HAP-1 (cell line): ENCODE results near the gene BCAM.
"Not testable (repeated sequence)": the region's sequence is repeated elsewhere in the genome, so short reads cannot be mapped to it uniquely, and the experiment has no call there.

ENCODE experiments used
- DNase-seq, 2 experiments: peaks; one replicate each; pipeline ENCODE4 v3.0.0-alpha.2; 2016 to 2020; ENCODE audit warnings: low spot score in 2 of 2
- H3K27me3 ChIP-seq: fragments of 250-450 bp; sonication (Bioruptor Pico); 2 replicates; pipeline ENCODE4 v1.5.1; 2020; ENCODE audit warnings: low read depth, mild to moderate bottlenecking, moderate library complexity
- H3K36me3 ChIP-seq: fragments of 250-450 bp; sonication (Bioruptor Pico); replicated peaks from 2 replicates; pipeline ENCODE4 v1.5.1; 2020; ENCODE audit warnings: mild to moderate bottlenecking
- H3K4me1 ChIP-seq: fragments of 250-450 bp; sonication (Bioruptor Pico); 2 replicates; pipeline ENCODE4 v1.5.1; 2020; ENCODE audit warnings: mild to moderate bottlenecking
- H3K4me3 ChIP-seq: fragments of 250-450 bp; sonication (Bioruptor Pico); 2 replicates; pipeline ENCODE4 v1.5.1; 2020; ENCODE audit warnings: mild to moderate bottlenecking, moderate library complexity
- H3K9me3 ChIP-seq: fragments of 250-450 bp; sonication (Bioruptor Pico); 2 replicates; pipeline ENCODE4 v1.5.1; 2020; ENCODE audit warnings: mild to moderate bottlenecking, moderate library complexity
- in situ Hi-C: fragments of 300-500 bp; cut with MboI; formaldehyde crosslinking; loops from 3 replicates; pipeline ENCODE4 v1.14.3; 2020; ENCODE audit warnings: low sequenced_read_pairs, inconsistent platforms, mixed read lengths

The BCAM gene

GRCh38 chr19:44813841-44814470 lies 5.1 kb downstream of the BCAM start:
- in situ Hi-C loops: no loop called here
- Histone ChIP-seq H3K4me3 (no peak overlapping the region), H3K4me1 (peaks cover 9% of the 10 kb centered on the region), H3K9me3 (no peaks in the 10 kb centered on the region), H3K36me3 (peaks cover 10% of the 10 kb centered on the region), H3K27me3 (no peaks in the 10 kb centered on the region)
- DNase-seq: no peak

GRCh38 chr19:44814517-44814916 lies 5.6 kb downstream of the BCAM start:
- peaks cover 10% of the 10 kb centered on the region for H3K36me3 ChIP-seq
- in situ Hi-C loops: no loop called here

GRCh38 chr19:44816301-44816700 lies 7.4 kb downstream of the BCAM start:
- in situ Hi-C loops: no loop called here

More at GRCh38 chr19:44814517-44814916, 5.6 kb downstream of the BCAM start:
- Histone ChIP-seq H3K4me3 (no peak overlapping the region), H3K4me1 (peaks cover 5% of the 10 kb centered on the region), H3K9me3 (no peaks in the 10 kb centered on the region), H3K27me3 (no peaks in the 10 kb centered on the region)
- no peak for DNase-seq

GRCh38 chr19:44817725-44818465 lies 9.0 kb downstream of the BCAM start:
- no peak for DNase-seq
- Histone ChIP-seq H3K27me3 (no peaks in the 10 kb centered on the region), H3K4me1 (no peaks in the 10 kb centered on the region), H3K9me3 (no peaks in the 10 kb centered on the region), H3K4me3 (no peak overlapping the region), H3K36me3 (peaks cover 10% of the 10 kb centered on the region)
- in situ Hi-C loops: no loop called here

More at GRCh38 chr19:44816301-44816700, 7.4 kb downstream of the BCAM start:
- peaks cover 10% of the 10 kb centered on the region for H3K36me3 ChIP-seq
- H3K4me3 ChIP-seq: no peak overlapping the region
- H3K4me1 ChIP-seq: no peaks in the 10 kb centered on the region
- no peaks in the 10 kb centered on the region for H3K9me3 ChIP-seq
- H3K27me3 ChIP-seq: no peaks in the 10 kb centered on the region
- no peak for DNase-seq

- no peaks in the 10 kb centered on the region for H3K9me3 ChIP-seq
- in situ Hi-C loops: no loop called here
- H3K4me1 ChIP-seq: no peaks in the 10 kb centered on the region
- no peak for DNase-seq
- H3K27me3 ChIP-seq: no peaks in the 10 kb centered on the region
- H3K4me3 ChIP-seq: no peak overlapping the region
- peaks cover 3% of the 10 kb centered on the region for H3K36me3 ChIP-seq
Measured at GRCh38 chr19:44818466-44819031, 9.6 kb downstream of the BCAM start.

GRCh38 chr19:44819246-44819832 lies 10.4 kb downstream of the BCAM start:
- Histone ChIP-seq H3K9me3 (no peaks in the 10 kb centered on the region), H3K4me3 (no peak overlapping the region), H3K27me3 (no peaks in the 10 kb centered on the region), H3K4me1 (no peaks in the 10 kb centered on the region), H3K36me3 (no peaks in the 10 kb centered on the region; the same call in 1 of the 2 replicates)
- in situ Hi-C loops: no loop called here
- no peak for DNase-seq

- H3K36me3 ChIP-seq: no peaks in the 10 kb centered on the region
- no peak for DNase-seq
- no peak overlapping the region for H3K4me3 ChIP-seq
- in situ Hi-C loops: no loop called here
- H3K4me1 ChIP-seq: no peaks in the 10 kb centered on the region
- H3K9me3 ChIP-seq: no peaks in the 10 kb centered on the region
- H3K27me3 ChIP-seq: no peaks in the 10 kb centered on the region
Measured at GRCh38 chr19:44820648-44821609, 12.0 kb downstream of the BCAM start.

- Histone ChIP-seq H3K9me3 (no peaks in the 10 kb centered on the region), H3K4me1 (no peaks in the 10 kb centered on the region), H3K36me3 (no peaks in the 10 kb centered on the region), H3K4me3 (no peak overlapping the region), H3K27me3 (peaks cover 5% of the 10 kb centered on the region; the same call in 1 of the 2 replicates)
- no peak for DNase-seq
- in situ Hi-C loops: no loop called here
Measured at GRCh38 chr19:44822177-44822576, 13.3 kb downstream of the BCAM start.

- no peak overlapping the region for H3K4me3 ChIP-seq
- peaks cover 5% of the 10 kb centered on the region; the same call in 1 of the 2 replicates for H3K27me3 ChIP-seq
- in situ Hi-C loops: no loop called here
- H3K9me3 ChIP-seq: no peaks in the 10 kb centered on the region
- H3K36me3 ChIP-seq: no peaks in the 10 kb centered on the region
- H3K4me1 ChIP-seq: no peaks in the 10 kb centered on the region
- DNase-seq: no peak
Measured at GRCh38 chr19:44822670-44823372, 13.9 kb downstream of the BCAM start.

GRCh38 chr19:44823373-44823698 lies 14.4 kb downstream of the BCAM start:
- no peaks in the 10 kb centered on the region for H3K9me3 ChIP-seq
- peaks cover 5% of the 10 kb centered on the region; the same call in 1 of the 2 replicates for H3K27me3 ChIP-seq
- H3K4me3 ChIP-seq: no peak overlapping the region
- DNase-seq: no peak
- no peaks in the 10 kb centered on the region for H3K4me1 ChIP-seq
- no peaks in the 10 kb centered on the region for H3K36me3 ChIP-seq
- in situ Hi-C loops: no loop called here

- Histone ChIP-seq H3K4me3 (no peak overlapping the region), H3K4me1 (no peaks in the 10 kb centered on the region), H3K27me3 (peaks cover 5% of the 10 kb centered on the region; the same call in 1 of the 2 replicates), H3K36me3 (no peaks in the 10 kb centered on the region), H3K9me3 (no peaks in the 10 kb centered on the region)
- in situ Hi-C loops: no loop called here
- no peak for DNase-seq
Measured at GRCh38 chr19:44824761-44825160, 15.9 kb downstream of the BCAM start.

GRCh38 chr19:44832875-44833274 lies 24.0 kb downstream of the BCAM start:
- in situ Hi-C loops: not testable (repeated sequence)

GRCh38 chr19:44834399-44834798 lies 25.5 kb downstream of the BCAM start:
- H3K9me3 ChIP-seq, H3K27me3 ChIP-seq, in situ Hi-C loops, DNase-seq, H3K36me3 ChIP-seq, H3K4me3 ChIP-seq, H3K4me1 ChIP-seq: not testable (repeated sequence)

More at GRCh38 chr19:44832875-44833274, 24.0 kb downstream of the BCAM start:
- not testable (repeated sequence) for H3K36me3 ChIP-seq, H3K27me3 ChIP-seq, H3K4me3 ChIP-seq, H3K4me1 ChIP-seq, DNase-seq, H3K9me3 ChIP-seq
